HEK293 (cell line): ENCODE data around the gene GARIN6.

Experiments
- CTCF ChIA-PET: fragments of 350-600 bp; formaldehyde crosslinking; extraction: SDS; loops from one replicate; lab custom pipeline; 2021; ENCODE audit warnings: antibody characterized with exemption; lab: Yijun Ruan, JAX
- POLR2A ChIA-PET: fragments of 300-600 bp; formaldehyde crosslinking; extraction: SDS; loops from one replicate; lab custom pipeline; 2020; ENCODE audit warnings: antibody characterized with exemption, inconsistent platforms; lab: Yijun Ruan, JAX
- H3K27ac ChIP-seq: fragments of 200-500 bp; sonication (Bioruptor generic); 2 replicates; pipeline ENCODE4 v1.5.1; 2014; ENCODE audit warnings: low read depth, low read length, control low read depth, inconsistent platforms; ENCODE audit errors: extremely low read depth
- H3K36me3 ChIP-seq, 2 experiments: fragments of 200-500 bp in 1 of 2; sonication (Bioruptor generic) in 1 of 2; 1 replicate in 1 of 2; 2 replicates in 1 of 2; pipeline ENCODE4 v1.5.1; 2014 to 2017; ENCODE audit warnings: inconsistent platforms in 2 of 2, low read length in 2 of 2; ENCODE audit not compliant: control insufficient read depth in 2 of 2, insufficient read depth in 1 of 2
- H3K4me1 ChIP-seq: fragments of 200-500 bp; sonication (Bioruptor generic); 2 replicates; pipeline ENCODE4 v1.5.1; 2014; ENCODE audit warnings: mild to moderate bottlenecking, low read length, inconsistent platforms; ENCODE audit not compliant: control insufficient read depth, insufficient read depth
- H3K4me3 ChIP-seq: 2 replicates; pipeline ENCODE4 v1.5.1; 2011; ENCODE audit warnings: low read depth, mild to moderate bottlenecking, control low read depth, low read length, moderate library complexity
- H3K9me3 ChIP-seq: fragments of 200-500 bp; sonication (Bioruptor generic); 2 replicates; pipeline ENCODE4 v1.5.1; 2014; ENCODE audit warnings: low read depth, low read length, inconsistent platforms; ENCODE audit not compliant: control insufficient read depth, insufficient read depth
- BCL11B ChIP-seq: fragments of 450-650 bp; formaldehyde crosslinking; IDR thresholded peaks from 2 replicates; pipeline ENCODE4 v1.5.1; 2016; ENCODE audit warnings: low read depth, missing biosample characterization, missing genetic modification characterization
- EGR2 ChIP-seq: fragments of 450-650 bp; formaldehyde crosslinking; IDR thresholded peaks from 2 replicates; pipeline ENCODE4 v1.5.1; 2016; ENCODE audit warnings: low read depth, missing biosample characterization, missing genetic modification characterization
- HOXC10 ChIP-seq: sonication (generic); formaldehyde crosslinking; IDR thresholded peaks from 2 replicates; pipeline ENCODE4 v1.8.1; 2023; ENCODE audit warnings: mild to moderate bottlenecking, missing genetic modification reagents
- PRDM1 ChIP-seq: fragments of 450-650 bp; formaldehyde crosslinking; IDR thresholded peaks from 2 replicates; pipeline ENCODE4; 2016; ENCODE audit warnings: missing biosample characterization, missing genetic modification characterization
- RBAK ChIP-seq: fragments of 450-650 bp; formaldehyde crosslinking; IDR thresholded peaks from 2 replicates; pipeline ENCODE4 v1.5.1; 2016; ENCODE audit warnings: missing biosample characterization, missing genetic modification characterization
- SETDB1 ChIP-seq: IDR thresholded peaks from one replicate; pipeline ENCODE4 v1.6.1; 2017; ENCODE audit warnings: mild to moderate bottlenecking, low read length, moderate library complexity, mixed read lengths; ENCODE audit not compliant: insufficient read length
- ZNF416 ChIP-seq: fragments of 450-650 bp; formaldehyde crosslinking; IDR thresholded peaks from 2 replicates; pipeline ENCODE4 v1.5.1; 2016; ENCODE audit warnings: missing biosample characterization, missing genetic modification characterization
- ZNF473 ChIP-seq: fragments of 450-650 bp; formaldehyde crosslinking; IDR thresholded peaks from 2 replicates; pipeline ENCODE4 v1.5.1; 2017; ENCODE audit warnings: missing biosample characterization, missing genetic modification characterization
- ZNF654 ChIP-seq: fragments of 450-650 bp; formaldehyde crosslinking; IDR thresholded peaks from 2 replicates; pipeline ENCODE4 v1.5.1; 2016; ENCODE audit warnings: low read depth, missing biosample characterization, missing genetic modification characterization
- TF ChIP-seq, protein P1 (sequence below): fragments of 450-650 bp; formaldehyde crosslinking; IDR thresholded peaks from 2 replicates; pipeline ENCODE4 v1.5.1; 2016; ENCODE audit warnings: missing biosample characterization, missing genetic modification characterization, borderline replicate concordance
- TF ChIP-seq, protein P2 (sequence below): fragments of 450-650 bp; formaldehyde crosslinking; IDR thresholded peaks from 2 replicates; pipeline ENCODE4 v1.5.1; 2016; ENCODE audit warnings: missing biosample characterization, missing genetic modification characterization, low read depth
- TF ChIP-seq, protein P3 (sequence below): fragments of 450-650 bp; formaldehyde crosslinking; optimal IDR thresholded peaks from 2 replicates; pipeline ENCODE3; 2016; ENCODE audit warnings: missing biosample characterization, mild to moderate bottlenecking, missing genetic modification characterization

Gene GARIN6

DNA sequence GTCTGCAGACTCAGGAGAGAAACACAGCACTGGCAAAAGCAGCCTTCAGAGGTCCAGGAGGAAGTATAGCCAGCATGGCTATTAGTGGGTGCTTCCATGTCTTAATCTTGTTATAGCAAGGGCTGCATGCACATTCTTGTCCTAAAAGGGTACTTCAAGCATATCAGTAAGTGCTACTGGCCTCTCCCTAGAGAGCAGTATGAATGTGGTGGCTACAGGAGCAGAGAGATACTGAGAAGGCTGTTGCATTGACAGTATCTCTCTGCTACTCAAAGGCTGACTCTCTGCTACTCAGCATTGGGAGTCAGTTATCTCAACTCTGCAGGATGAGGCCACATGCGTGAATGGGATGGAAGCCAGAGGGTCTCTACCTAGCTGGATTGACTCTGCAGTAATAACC, 2.0 kb downstream of the GARIN6 start (continued):
- TF ChIP-seq, protein P1, sequence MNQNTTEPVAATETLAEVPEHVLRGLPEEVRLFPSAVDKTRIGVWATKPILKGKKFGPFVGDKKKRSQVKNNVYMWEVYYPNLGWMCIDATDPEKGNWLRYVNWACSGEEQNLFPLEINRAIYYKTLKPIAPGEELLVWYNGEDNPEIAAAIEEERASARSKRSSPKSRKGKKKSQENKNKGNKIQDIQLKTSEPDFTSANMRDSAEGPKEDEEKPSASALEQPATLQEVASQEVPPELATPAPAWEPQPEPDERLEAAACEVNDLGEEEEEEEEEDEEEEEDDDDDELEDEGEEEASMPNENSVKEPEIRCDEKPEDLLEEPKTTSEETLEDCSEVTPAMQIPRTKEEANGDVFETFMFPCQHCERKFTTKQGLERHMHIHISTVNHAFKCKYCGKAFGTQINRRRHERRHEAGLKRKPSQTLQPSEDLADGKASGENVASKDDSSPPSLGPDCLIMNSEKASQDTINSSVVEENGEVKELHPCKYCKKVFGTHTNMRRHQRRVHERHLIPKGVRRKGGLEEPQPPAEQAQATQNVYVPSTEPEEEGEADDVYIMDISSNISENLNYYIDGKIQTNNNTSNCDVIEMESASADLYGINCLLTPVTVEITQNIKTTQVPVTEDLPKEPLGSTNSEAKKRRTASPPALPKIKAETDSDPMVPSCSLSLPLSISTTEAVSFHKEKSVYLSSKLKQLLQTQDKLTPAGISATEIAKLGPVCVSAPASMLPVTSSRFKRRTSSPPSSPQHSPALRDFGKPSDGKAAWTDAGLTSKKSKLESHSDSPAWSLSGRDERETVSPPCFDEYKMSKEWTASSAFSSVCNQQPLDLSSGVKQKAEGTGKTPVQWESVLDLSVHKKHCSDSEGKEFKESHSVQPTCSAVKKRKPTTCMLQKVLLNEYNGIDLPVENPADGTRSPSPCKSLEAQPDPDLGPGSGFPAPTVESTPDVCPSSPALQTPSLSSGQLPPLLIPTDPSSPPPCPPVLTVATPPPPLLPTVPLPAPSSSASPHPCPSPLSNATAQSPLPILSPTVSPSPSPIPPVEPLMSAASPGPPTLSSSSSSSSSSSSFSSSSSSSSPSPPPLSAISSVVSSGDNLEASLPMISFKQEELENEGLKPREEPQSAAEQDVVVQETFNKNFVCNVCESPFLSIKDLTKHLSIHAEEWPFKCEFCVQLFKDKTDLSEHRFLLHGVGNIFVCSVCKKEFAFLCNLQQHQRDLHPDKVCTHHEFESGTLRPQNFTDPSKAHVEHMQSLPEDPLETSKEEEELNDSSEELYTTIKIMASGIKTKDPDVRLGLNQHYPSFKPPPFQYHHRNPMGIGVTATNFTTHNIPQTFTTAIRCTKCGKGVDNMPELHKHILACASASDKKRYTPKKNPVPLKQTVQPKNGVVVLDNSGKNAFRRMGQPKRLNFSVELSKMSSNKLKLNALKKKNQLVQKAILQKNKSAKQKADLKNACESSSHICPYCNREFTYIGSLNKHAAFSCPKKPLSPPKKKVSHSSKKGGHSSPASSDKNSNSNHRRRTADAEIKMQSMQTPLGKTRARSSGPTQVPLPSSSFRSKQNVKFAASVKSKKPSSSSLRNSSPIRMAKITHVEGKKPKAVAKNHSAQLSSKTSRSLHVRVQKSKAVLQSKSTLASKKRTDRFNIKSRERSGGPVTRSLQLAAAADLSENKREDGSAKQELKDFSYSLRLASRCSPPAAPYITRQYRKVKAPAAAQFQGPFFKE (tag by site-specific recombination) = no peak
- TF ChIP-seq ZNF473 (tag by site-specific recombination) (no peak), ZNF416 (tag by site-specific recombination) (no peak), BCL11B (no peak), PRDM1 (tag by site-specific recombination) (no peak), RBAK (tag by site-specific recombination) (no peak)

DNA sequence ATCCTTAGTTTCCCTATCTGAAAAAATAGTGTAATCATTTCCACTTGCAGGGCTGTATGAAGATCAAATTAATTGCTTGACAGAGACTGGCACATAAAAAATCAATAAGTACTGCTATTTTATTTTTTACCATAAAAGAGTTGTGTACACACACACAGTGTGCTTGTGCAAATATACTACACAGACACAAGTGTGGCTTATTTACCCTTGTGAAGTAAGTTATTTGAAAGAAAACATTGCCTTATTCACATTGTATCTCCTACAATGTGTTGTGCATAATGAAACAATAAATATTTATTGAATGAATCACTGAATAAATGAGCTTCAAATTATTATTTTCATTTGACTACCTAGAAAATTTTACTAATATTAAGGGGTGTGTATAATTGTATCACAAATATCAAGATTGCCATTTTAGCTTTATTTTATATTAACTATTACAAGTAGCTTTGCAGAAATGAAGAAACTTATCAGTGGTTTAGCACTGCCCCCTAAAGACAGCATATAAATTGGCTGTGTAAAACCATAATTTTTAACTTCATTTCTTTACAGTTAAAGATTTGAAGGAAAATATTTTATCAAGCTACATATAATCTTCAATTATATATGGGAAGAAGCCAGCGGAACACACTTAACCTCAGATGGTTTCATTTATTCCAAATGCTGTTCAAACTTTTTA, 11.3 kb downstream of the GARIN6 start:
- no peak overlapping the region for H3K27ac ChIP-seq
- CTCF ChIA-PET = interaction anchor here (0.6 to 2.8 kb wide), 6 partner anchors 18 to 616 kb away, joined by 3 to 23 read pairs (median 6); no protein-coding TSS in a partner anchor
- POLR2A ChIA-PET = no interaction called here
- H3K36me3 ChIP-seq = no peaks in the 10 kb centered on the region
- no peak overlapping the region for H3K4me3 ChIP-seq
- no peak for TF ChIP-seq RBAK (tag by site-specific recombination)
- TF ChIP-seq ZNF654 (tag by site-specific recombination) = peak; percentile 18
- TF ChIP-seq, protein P2, sequence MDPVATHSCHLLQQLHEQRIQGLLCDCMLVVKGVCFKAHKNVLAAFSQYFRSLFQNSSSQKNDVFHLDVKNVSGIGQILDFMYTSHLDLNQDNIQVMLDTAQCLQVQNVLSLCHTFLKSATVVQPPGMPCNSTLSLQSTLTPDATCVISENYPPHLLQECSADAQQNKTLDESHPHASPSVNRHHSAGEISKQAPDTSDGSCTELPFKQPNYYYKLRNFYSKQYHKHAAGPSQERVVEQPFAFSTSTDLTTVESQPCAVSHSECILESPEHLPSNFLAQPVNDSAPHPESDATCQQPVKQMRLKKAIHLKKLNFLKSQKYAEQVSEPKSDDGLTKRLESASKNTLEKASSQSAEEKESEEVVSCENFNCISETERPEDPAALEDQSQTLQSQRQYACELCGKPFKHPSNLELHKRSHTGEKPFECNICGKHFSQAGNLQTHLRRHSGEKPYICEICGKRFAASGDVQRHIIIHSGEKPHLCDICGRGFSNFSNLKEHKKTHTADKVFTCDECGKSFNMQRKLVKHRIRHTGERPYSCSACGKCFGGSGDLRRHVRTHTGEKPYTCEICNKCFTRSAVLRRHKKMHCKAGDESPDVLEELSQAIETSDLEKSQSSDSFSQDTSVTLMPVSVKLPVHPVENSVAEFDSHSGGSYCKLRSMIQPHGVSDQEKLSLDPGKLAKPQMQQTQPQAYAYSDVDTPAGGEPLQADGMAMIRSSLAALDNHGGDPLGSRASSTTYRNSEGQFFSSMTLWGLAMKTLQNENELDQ (tag by site-specific recombination) = no peak
- no peaks in the 10 kb centered on the region for H3K9me3 ChIP-seq
- peaks cover 5% of the 10 kb centered on the region; the same call in 1 of the 2 replicates for H3K4me1 ChIP-seq

DNA sequence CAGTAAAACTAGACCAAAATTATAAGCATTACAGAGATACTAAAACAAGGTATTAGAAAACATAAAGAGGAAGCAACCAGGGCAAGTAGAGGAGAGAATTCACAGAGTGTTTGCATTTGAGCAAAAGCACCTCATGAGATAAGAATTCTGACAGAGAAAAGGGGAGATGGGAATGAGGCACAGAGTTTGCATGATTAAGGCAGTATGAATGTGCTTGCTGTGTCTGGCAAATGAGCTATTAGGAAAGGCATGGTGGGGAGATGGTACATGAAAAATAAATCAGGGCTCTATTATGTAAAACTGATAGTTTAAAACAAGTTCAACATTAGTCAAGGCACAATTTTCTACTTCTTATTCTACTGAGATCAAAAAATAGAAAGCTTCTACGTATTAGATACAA, 23.1 kb downstream of the GARIN6 start:
- CTCF ChIA-PET = no interaction called here
- Histone ChIP-seq H3K27ac (no peak overlapping the region), H3K4me1 (no peaks in the 10 kb centered on the region), H3K9me3 (no peaks in the 10 kb centered on the region), H3K4me3 (no peak overlapping the region), H3K36me3 (no peaks in the 10 kb centered on the region)
- TF ChIP-seq SETDB1 = no peak
- TF ChIP-seq EGR2 (tag by site-specific recombination) = no peak
- TF ChIP-seq HOXC10 (CRISPR knock-in tag) = no peak
- TF ChIP-seq, protein P3, sequence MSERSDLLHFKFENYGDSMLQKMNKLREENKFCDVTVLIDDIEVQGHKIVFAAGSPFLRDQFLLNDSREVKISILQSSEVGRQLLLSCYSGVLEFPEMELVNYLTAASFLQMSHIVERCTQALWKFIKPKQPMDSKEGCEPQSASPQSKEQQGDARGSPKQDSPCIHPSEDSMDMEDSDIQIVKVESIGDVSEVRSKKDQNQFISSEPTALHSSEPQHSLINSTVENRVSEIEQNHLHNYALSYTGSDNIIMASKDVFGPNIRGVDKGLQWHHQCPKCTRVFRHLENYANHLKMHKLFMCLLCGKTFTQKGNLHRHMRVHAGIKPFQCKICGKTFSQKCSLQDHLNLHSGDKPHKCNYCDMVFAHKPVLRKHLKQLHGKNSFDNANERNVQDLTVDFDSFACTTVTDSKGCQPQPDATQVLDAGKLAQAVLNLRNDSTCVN (tag by site-specific recombination) = no peak
- POLR2A ChIA-PET = no interaction called here
